ENCODE results near the gene PLA2G10.

- TF ChIP-seq EZH2 (IDR thresholded peaks at IDR 0.05) (no peak), EZH2phosphoT487 (IDR thresholded peaks at IDR 0.05) (no peak)
- TF ChIP-seq, protein P1, sequence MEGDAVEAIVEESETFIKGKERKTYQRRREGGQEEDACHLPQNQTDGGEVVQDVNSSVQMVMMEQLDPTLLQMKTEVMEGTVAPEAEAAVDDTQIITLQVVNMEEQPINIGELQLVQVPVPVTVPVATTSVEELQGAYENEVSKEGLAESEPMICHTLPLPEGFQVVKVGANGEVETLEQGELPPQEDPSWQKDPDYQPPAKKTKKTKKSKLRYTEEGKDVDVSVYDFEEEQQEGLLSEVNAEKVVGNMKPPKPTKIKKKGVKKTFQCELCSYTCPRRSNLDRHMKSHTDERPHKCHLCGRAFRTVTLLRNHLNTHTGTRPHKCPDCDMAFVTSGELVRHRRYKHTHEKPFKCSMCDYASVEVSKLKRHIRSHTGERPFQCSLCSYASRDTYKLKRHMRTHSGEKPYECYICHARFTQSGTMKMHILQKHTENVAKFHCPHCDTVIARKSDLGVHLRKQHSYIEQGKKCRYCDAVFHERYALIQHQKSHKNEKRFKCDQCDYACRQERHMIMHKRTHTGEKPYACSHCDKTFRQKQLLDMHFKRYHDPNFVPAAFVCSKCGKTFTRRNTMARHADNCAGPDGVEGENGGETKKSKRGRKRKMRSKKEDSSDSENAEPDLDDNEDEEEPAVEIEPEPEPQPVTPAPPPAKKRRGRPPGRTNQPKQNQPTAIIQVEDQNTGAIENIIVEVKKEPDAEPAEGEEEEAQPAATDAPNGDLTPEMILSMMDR (IDR thresholded peaks at IDR 0.05): no peak
These were observed 44.3 kb downstream of the PLA2G10 start for GRCh38 chr16:14649816-14650215.
